Measurements from ENCODE around the gene ALDH3A2.

The ALDH3A2 gene

GRCh38 chr17:19650826-19651225, 2.3 kb downstream of the ALDH3A2 start:
- Histone ChIP-seq H3K4me3 (ENCODE audit: low read length in 2 of 2) (no peak overlapping the region), H3K79me1 (ENCODE audit: low read depth, low read length) (peaks cover 3% of the 10 kb centered on the region), H3K9ac (ENCODE audit: low read depth, low read length, poor library complexity) (no peak overlapping the region), H3K4ac (ENCODE audit: low read length) (no peak overlapping the region), H3K27ac (replicated peaks; ENCODE audit: low read length) (no peak overlapping the region), H3K4me1 (ENCODE audit: control insufficient read depth in 2 of 2, insufficient read depth in 1 of 2, low read depth in 1 of 2, low read length in 2 of 2) (peaks cover 13% of the 10 kb centered on the region in 2 donors), H2BK12ac (ENCODE audit: low read length) (no peak overlapping the region), H2BK5ac (ENCODE audit: low read length) (no peak overlapping the region), H4K8ac (ENCODE audit: low read depth, low read length) (no peak overlapping the region), H3K4me2 (ENCODE audit: insufficient read depth, low read length, poor library complexity, severe bottlenecking) (no peak overlapping the region), H2BK15ac (ENCODE audit: low read length) (no peak overlapping the region), H2AFZ (ENCODE audit: low read length) (no peak overlapping the region), H2AK5ac (ENCODE audit: low read depth, low read length) (no peak overlapping the region), H3K9me3 (replicated peaks in 1 of 2; ENCODE audit: control insufficient read depth in 2 of 2, insufficient read depth in 1 of 2, low read depth in 1 of 2, low read length in 2 of 2) (peaks cover 12 to 13% of the 10 kb centered on the region in 2 donors), H3K14ac (ENCODE audit: low read length) (no peak overlapping the region), H4K91ac (ENCODE audit: low read depth, low read length, poor library complexity) (no peak overlapping the region), H3K18ac (ENCODE audit: low read length) (no peak overlapping the region), H2BK120ac (ENCODE audit: low read depth, low read length) (no peak overlapping the region), H3K23ac (ENCODE audit: low read depth, low read length, poor library complexity) (no peak overlapping the region), H3K27me3 (ENCODE audit: control insufficient read depth in 3 of 3, insufficient read depth in 3 of 3, low read depth in 1 of 3, low read length in 3 of 3) (peaks cover 0 to 8% (median 0%) of the 10 kb centered on the region in 3 experiments), H3K36me3 (replicated peaks in 1 of 2; ENCODE audit: control insufficient read depth in 2 of 2, insufficient read depth in 2 of 2, low read length in 2 of 2) (peaks cover 16 to 32% of the 10 kb centered on the region in 2 donors)
- no peak for DNase-seq (ENCODE audit: low spot score)
- no CpG with 5 or more reads among the region's 1 CpG for WGBS, 2 donors (ENCODE audit: extremely low coverage in 2 of 2, insufficient read length in 2 of 2, insufficient replicate concordance in 1 of 2)

GRCh38 chr17:19651451-19652238, 3.1 kb downstream of the ALDH3A2 start:
- DNase-seq (ENCODE audit: low spot score): no peak
- Histone ChIP-seq H2AFZ (ENCODE audit: low read length) (no peak overlapping the region), H3K4ac (ENCODE audit: low read length) (no peak overlapping the region), H3K9me3 (replicated peaks in 1 of 2; ENCODE audit: control insufficient read depth in 2 of 2, insufficient read depth in 1 of 2, low read depth in 1 of 2, low read length in 2 of 2) (peaks cover 12 to 18% of the 10 kb centered on the region in 2 donors), H3K18ac (ENCODE audit: low read length) (no peak overlapping the region), H3K4me3 (ENCODE audit: low read length in 2 of 2) (no peak overlapping the region), H2BK120ac (ENCODE audit: low read depth, low read length) (no peak overlapping the region), H3K36me3 (replicated peaks in 1 of 2; ENCODE audit: control insufficient read depth in 2 of 2, insufficient read depth in 2 of 2, low read length in 2 of 2) (peaks cover 23 to 40% of the 10 kb centered on the region in 2 donors), H2BK15ac (ENCODE audit: low read length) (no peak overlapping the region), H2AK5ac (ENCODE audit: low read depth, low read length) (no peak overlapping the region), H4K91ac (ENCODE audit: low read depth, low read length, poor library complexity) (no peak overlapping the region), H4K8ac (ENCODE audit: low read depth, low read length) (no peak overlapping the region), H3K9ac (ENCODE audit: low read depth, low read length, poor library complexity) (no peak overlapping the region), H3K23ac (ENCODE audit: low read depth, low read length, poor library complexity) (no peak overlapping the region), H3K14ac (ENCODE audit: low read length) (no peak overlapping the region), H3K27ac (replicated peaks; ENCODE audit: low read length) (no peak overlapping the region), H2BK12ac (ENCODE audit: low read length) (no peak overlapping the region), H3K4me2 (ENCODE audit: insufficient read depth, low read length, poor library complexity, severe bottlenecking) (no peak overlapping the region), H3K27me3 (ENCODE audit: control insufficient read depth in 3 of 3, insufficient read depth in 3 of 3, low read depth in 1 of 3, low read length in 3 of 3) (peaks cover 0 to 5% (median 0%) of the 10 kb centered on the region in 3 experiments), H2BK5ac (ENCODE audit: low read length) (no peak overlapping the region), H3K4me1 (ENCODE audit: control insufficient read depth in 2 of 2, insufficient read depth in 1 of 2, low read depth in 1 of 2, low read length in 2 of 2) (peaks cover 13% of the 10 kb centered on the region in 2 donors), H3K79me1 (ENCODE audit: low read depth, low read length) (peaks cover 3% of the 10 kb centered on the region)
- WGBS, 2 donors (ENCODE audit: extremely low coverage in 2 of 2, insufficient read length in 2 of 2, insufficient replicate concordance in 1 of 2): no CpG with 5 or more reads among the region's 5 CpGs

- no peak overlapping the region for H3K27ac ChIP-seq (replicated peaks; ENCODE audit: low read length)
- H2BK15ac ChIP-seq (ENCODE audit: low read length): no peak overlapping the region
- H3K9me3 ChIP-seq (replicated peaks in 1 of 2; ENCODE audit: control insufficient read depth in 2 of 2, insufficient read depth in 1 of 2, low read depth in 1 of 2, low read length in 2 of 2): peaks cover 12 to 18% of the 10 kb centered on the region in 2 donors
- no peak overlapping the region for H2BK5ac ChIP-seq (ENCODE audit: low read length)
- no peak overlapping the region for H3K4ac ChIP-seq (ENCODE audit: low read length)
- no peak overlapping the region for H3K14ac ChIP-seq (ENCODE audit: low read length)
- H3K4me2 ChIP-seq (ENCODE audit: insufficient read depth, low read length, poor library complexity, severe bottlenecking): no peak overlapping the region
- no peak overlapping the region for H4K8ac ChIP-seq (ENCODE audit: low read depth, low read length)
- H3K36me3 ChIP-seq (replicated peaks in 1 of 2; ENCODE audit: control insufficient read depth in 2 of 2, insufficient read depth in 2 of 2, low read length in 2 of 2): peaks cover 25 to 48% of the 10 kb centered on the region in 2 donors
- no peak overlapping the region for H2AFZ ChIP-seq (ENCODE audit: low read length)
- H2AK5ac ChIP-seq (ENCODE audit: low read depth, low read length): no peak overlapping the region
- H3K23ac ChIP-seq (ENCODE audit: low read depth, low read length, poor library complexity): no peak overlapping the region
- no peak overlapping the region for H2BK12ac ChIP-seq (ENCODE audit: low read length)
- H3K79me1 ChIP-seq (ENCODE audit: low read depth, low read length): peaks cover 3% of the 10 kb centered on the region
- H2BK120ac ChIP-seq (ENCODE audit: low read depth, low read length): no peak overlapping the region
- no peak overlapping the region for H3K4me3 ChIP-seq (ENCODE audit: low read length in 2 of 2)
- no peak for DNase-seq (ENCODE audit: low spot score)
- peaks cover 4 to 5% of the 10 kb centered on the region in 2 donors for H3K4me1 ChIP-seq (ENCODE audit: control insufficient read depth in 2 of 2, insufficient read depth in 1 of 2, low read depth in 1 of 2, low read length in 2 of 2)
- H3K18ac ChIP-seq (ENCODE audit: low read length): no peak overlapping the region
- no peak overlapping the region for H3K9ac ChIP-seq (ENCODE audit: low read depth, low read length, poor library complexity)
- H3K27me3 ChIP-seq (ENCODE audit: control insufficient read depth in 3 of 3, insufficient read depth in 3 of 3, low read depth in 1 of 3, low read length in 3 of 3): no peaks in the 10 kb centered on the region
- H4K91ac ChIP-seq (ENCODE audit: low read depth, low read length, poor library complexity): no peak overlapping the region
- no CpG with 5 or more reads among the region's 3 CpGs for WGBS, 2 donors (ENCODE audit: extremely low coverage in 2 of 2, insufficient read length in 2 of 2, insufficient replicate concordance in 1 of 2)
Measured at GRCh38 chr17:19652595-19652994, 4.0 kb downstream of the ALDH3A2 start.

GRCh38 chr17:19654342-19654886, 5.9 kb downstream of the ALDH3A2 start:
- H3K4me3 ChIP-seq (ENCODE audit: low read length in 2 of 2): no peak overlapping the region
- H3K9ac ChIP-seq (ENCODE audit: low read depth, low read length, poor library complexity): no peak overlapping the region
- no peak for DNase-seq (ENCODE audit: low spot score)
- H4K91ac ChIP-seq (ENCODE audit: low read depth, low read length, poor library complexity): no peak overlapping the region
- no peak overlapping the region for H2AFZ ChIP-seq (ENCODE audit: low read length)
- no peak overlapping the region for H2BK12ac ChIP-seq (ENCODE audit: low read length)
- H3K18ac ChIP-seq (ENCODE audit: low read length): no peak overlapping the region
- peak overlapping the region; percentile 31 for H3K14ac ChIP-seq (ENCODE audit: low read length)
- H4K8ac ChIP-seq (ENCODE audit: low read depth, low read length): no peak overlapping the region
- no peak overlapping the region for H2BK120ac ChIP-seq (ENCODE audit: low read depth, low read length)
- H2AK5ac ChIP-seq (ENCODE audit: low read depth, low read length): no peak overlapping the region
- peaks cover 3% of the 10 kb centered on the region for H3K79me1 ChIP-seq (ENCODE audit: low read depth, low read length)
- peaks cover 25 to 59% of the 10 kb centered on the region in 2 donors for H3K36me3 ChIP-seq (replicated peaks in 1 of 2; ENCODE audit: control insufficient read depth in 2 of 2, insufficient read depth in 2 of 2, low read length in 2 of 2)
- WGBS, 2 donors (ENCODE audit: extremely low coverage in 2 of 2, insufficient read length in 2 of 2, insufficient replicate concordance in 1 of 2): no CpG with 5 or more reads among the region's 30 CpGs
- H3K4me2 ChIP-seq (ENCODE audit: insufficient read depth, low read length, poor library complexity, severe bottlenecking): no peak overlapping the region
- no peak overlapping the region for H2BK5ac ChIP-seq (ENCODE audit: low read length)
- H3K23ac ChIP-seq (ENCODE audit: low read depth, low read length, poor library complexity): no peak overlapping the region
- no peaks in the 10 kb centered on the region for H3K27me3 ChIP-seq (ENCODE audit: control insufficient read depth in 3 of 3, insufficient read depth in 3 of 3, low read depth in 1 of 3, low read length in 3 of 3)
- H3K4ac ChIP-seq (ENCODE audit: low read length): peak overlapping the region; percentile 28
- H3K27ac ChIP-seq (replicated peaks; ENCODE audit: low read length): no peak overlapping the region
- H3K4me1 ChIP-seq (ENCODE audit: control insufficient read depth in 2 of 2, insufficient read depth in 1 of 2, low read depth in 1 of 2, low read length in 2 of 2): peaks cover 0 to 3% of the 10 kb centered on the region in 2 donors
- peaks cover 12 to 18% of the 10 kb centered on the region in 2 donors for H3K9me3 ChIP-seq (replicated peaks in 1 of 2; ENCODE audit: control insufficient read depth in 2 of 2, insufficient read depth in 1 of 2, low read depth in 1 of 2, low read length in 2 of 2)
- no peak overlapping the region for H2BK15ac ChIP-seq (ENCODE audit: low read length)
